Mesothelial cell of epicardium (in vitro differentiated cells): ENCODE measurements around the gene FHL2. TPM values are rescaled to one million over a fixed set of nuclear protein-coding genes. Genes with fewer than 3 reads are reported as not detected.

Experiments used
- DNase-seq, 2 experiments: peaks; one replicate each; pipeline ENCODE4 v3.0.0; 2021; ENCODE audit warnings: low spot score in 2 of 2; ENCODE audit not compliant: unreplicated experiment in 2 of 2
- H3K27ac Mint-ChIP-seq: 2 replicates; pipeline ENCODE4 v1.8.0; 2021; ENCODE audit warnings: mixed read lengths
- H3K27me3 Mint-ChIP-seq: 2 replicates; pipeline ENCODE4 v1.8.0; 2021; ENCODE audit warnings: low read depth, mixed read lengths
- H3K36me3 Mint-ChIP-seq: 2 replicates; pipeline ENCODE4 v1.8.0; 2021; ENCODE audit warnings: mixed read lengths
- H3K4me1 Mint-ChIP-seq: 2 replicates; pipeline ENCODE4 v1.8.0; 2021; ENCODE audit warnings: mixed read lengths
- H3K4me3 Mint-ChIP-seq: 2 replicates; pipeline ENCODE4 v1.8.0; 2021; ENCODE audit warnings: mild to moderate bottlenecking, moderate library complexity, mixed read lengths
- H3K9me3 Mint-ChIP-seq: 2 replicates; pipeline ENCODE4 v1.8.0; 2021; ENCODE audit warnings: mixed read lengths
- CTCF ChIP-seq: fragments of 200-600 bp; sonication (generic); IDR thresholded peaks from one replicate; pipeline ENCODE4 v1.5.0; 2021; ENCODE audit warnings: antibody characterized with exemption; ENCODE audit not compliant: unreplicated experiment
- total RNA-seq: library from RNA; stranded (reverse); gene quantifications from 3 replicates; pipeline ENCODE4 v1.2.1, GENCODE V29; 2021

FHL2 gene
- total RNA-seq, 1 donor from 2014 or later: 37.9 TPM

- peak overlapping the region; percentile 41 for H3K27ac Mint-ChIP-seq
- DNase-seq: no peak
- H3K4me1 Mint-ChIP-seq: peaks cover 42% of the 10 kb centered on the region
- TF ChIP-seq CTCF: no peak
- H3K9me3 Mint-ChIP-seq: no peaks in the 10 kb centered on the region
- H3K36me3 Mint-ChIP-seq: peaks cover 10% of the 10 kb centered on the region
- H3K4me3 Mint-ChIP-seq: peak overlapping the region; percentile 18
- H3K27me3 Mint-ChIP-seq: no peaks in the 10 kb centered on the region
Observed at GRCh38 chr2:105396254-105397024, 2.4 kb downstream of the FHL2 start.

GRCh38 chr2:105395691-105396090, 3.2 kb downstream of the FHL2 start:
- H3K27ac Mint-ChIP-seq: no peak overlapping the region
- peak overlapping the region; percentile 18 for H3K4me3 Mint-ChIP-seq
- no peaks in the 10 kb centered on the region for H3K9me3 Mint-ChIP-seq
- no peak for DNase-seq
- H3K27me3 Mint-ChIP-seq: no peaks in the 10 kb centered on the region
- peaks cover 10% of the 10 kb centered on the region for H3K36me3 Mint-ChIP-seq
- H3K4me1 Mint-ChIP-seq: peaks cover 49% of the 10 kb centered on the region
- TF ChIP-seq CTCF: no peak

GRCh38 chr2:105394951-105395611, 3.8 kb downstream of the FHL2 start:
- Mint-ChIP-seq H3K4me3 (no peak overlapping the region), H3K9me3 (no peaks in the 10 kb centered on the region), H3K4me1 (peaks cover 52% of the 10 kb centered on the region), H3K36me3 (peaks cover 10% of the 10 kb centered on the region), H3K27ac (no peak overlapping the region), H3K27me3 (no peaks in the 10 kb centered on the region)
- TF ChIP-seq CTCF: no peak
- DNase-seq: no peak

- no peaks in the 10 kb centered on the region for H3K27me3 Mint-ChIP-seq
- H3K27ac Mint-ChIP-seq: peak overlapping the region; percentile 70
- no peaks in the 10 kb centered on the region for H3K9me3 Mint-ChIP-seq
- TF ChIP-seq CTCF: no peak
- no peak overlapping the region for H3K4me3 Mint-ChIP-seq
- peaks cover 64% of the 10 kb centered on the region for H3K4me1 Mint-ChIP-seq
- peaks cover 11% of the 10 kb centered on the region for H3K36me3 Mint-ChIP-seq
- DNase-seq: no peak
Observed at GRCh38 chr2:105393373-105394055, 5.3 kb downstream of the FHL2 start.

GRCh38 chr2:105391763-105392662, 6.8 kb downstream of the FHL2 start:
- H3K27ac Mint-ChIP-seq: no peak overlapping the region
- peaks cover 56% of the 10 kb centered on the region for H3K4me1 Mint-ChIP-seq

More at GRCh38 chr2:105391763-105392662, 6.8 kb downstream of the FHL2 start:
- TF ChIP-seq CTCF: no peak
- Mint-ChIP-seq H3K27me3 (no peaks in the 10 kb centered on the region), H3K36me3 (peaks cover 15% of the 10 kb centered on the region), H3K9me3 (no peaks in the 10 kb centered on the region), H3K4me3 (no peak overlapping the region)
- no peak for DNase-seq
